Activated CD4-positive, alpha-beta T cell treated with anti-CD3 and anti-CD28 coated beads, Interleukin-2, amount 50 U/mL, for 4 hours (primary cell): ENCODE measurements around the gene ARHGEF11.
"Not testable (repeated sequence)": the region's sequence is repeated elsewhere in the genome, so short reads cannot be mapped to it uniquely, and the experiment has no call there.

Source experiments
- DNase-seq, 2 experiments: peaks; one replicate each; pipeline ENCODE4 v3.0.0-alpha.2; 2020

The ARHGEF11 gene

GRCh38 chr1:157045250-157046218 lies at the start of gene ARHGEF11:
TSS of gene ARHGEF11 (minus strand) at chr1:157045742. CDS start at chr1:157044330, 1,412 bp downstream.
- no peak for DNase-seq

GRCh38 chr1:157095091-157095490 lies 49.5 kb upstream of the ARHGEF11 start:
- DNase-seq, result no peak

- no peak for DNase-seq
Measured at GRCh38 chr1:157092831-157093230, 47.3 kb upstream of the ARHGEF11 start.

- DNase-seq, result no peak
Measured at GRCh38 chr1:157091668-157092273, 46.2 kb upstream of the ARHGEF11 start.

- no peak for DNase-seq
Measured at GRCh38 chr1:157091186-157091585, 45.6 kb upstream of the ARHGEF11 start.

- no peak for DNase-seq
Measured at GRCh38 chr1:157090771-157091170, 45.2 kb upstream of the ARHGEF11 start.

GRCh38 chr1:157090196-157090647 lies 44.7 kb upstream of the ARHGEF11 start:
- peak; percentile 86 to 90 for DNase-seq

- DNase-seq, result no peak
Measured at GRCh38 chr1:157089789-157090188, 44.2 kb upstream of the ARHGEF11 start.

- no peak for DNase-seq
Measured at GRCh38 chr1:157088607-157089006, 43.1 kb upstream of the ARHGEF11 start.

- no peak for DNase-seq
Measured at GRCh38 chr1:157087030-157087429, 41.5 kb upstream of the ARHGEF11 start.

GRCh38 chr1:157086299-157086698 lies 40.8 kb upstream of the ARHGEF11 start:
- no peak for DNase-seq

- no peak for DNase-seq
Measured at GRCh38 chr1:157085421-157085820, 39.9 kb upstream of the ARHGEF11 start.

GRCh38 chr1:157084720-157085119 lies 39.2 kb upstream of the ARHGEF11 start:
- DNase-seq, result no peak

- no peak for DNase-seq
Measured at GRCh38 chr1:157081707-157082106, 36.2 kb upstream of the ARHGEF11 start.

- no peak for DNase-seq
Measured at GRCh38 chr1:157080714-157081113, 35.2 kb upstream of the ARHGEF11 start.

- DNase-seq, result no peak
Measured at GRCh38 chr1:157077394-157077793, 31.9 kb upstream of the ARHGEF11 start.

GRCh38 chr1:157073944-157074685 lies 28.6 kb upstream of the ARHGEF11 start:
- DNase-seq, result no peak

- DNase-seq, result no peak
Measured at GRCh38 chr1:157069601-157070000, 24.1 kb upstream of the ARHGEF11 start.

GRCh38 chr1:157059241-157059640 lies 13.7 kb upstream of the ARHGEF11 start:
- not testable (repeated sequence) for DNase-seq

- DNase-seq, result no peak
Measured at GRCh38 chr1:157056269-157056668, 10.7 kb upstream of the ARHGEF11 start.

- not testable (repeated sequence) for DNase-seq
Measured at GRCh38 chr1:157055729-157056128, 10.2 kb upstream of the ARHGEF11 start.

GRCh38 chr1:157050836-157051235 lies 5.3 kb upstream of the ARHGEF11 start:
- DNase-seq, result no peak

- DNase-seq, result no peak
Measured at GRCh38 chr1:157047062-157047410, 1.5 kb upstream of the ARHGEF11 start.
